ENCODE data around the gene GLMP.
A peak's percentile ranks its signal among the peaks of the same experiment; 100 is the strongest.
"Not testable (repeated sequence)": the region's sequence is repeated elsewhere in the genome, so short reads cannot be mapped to it uniquely, and the experiment has no call there.

GLMP gene, protein sequence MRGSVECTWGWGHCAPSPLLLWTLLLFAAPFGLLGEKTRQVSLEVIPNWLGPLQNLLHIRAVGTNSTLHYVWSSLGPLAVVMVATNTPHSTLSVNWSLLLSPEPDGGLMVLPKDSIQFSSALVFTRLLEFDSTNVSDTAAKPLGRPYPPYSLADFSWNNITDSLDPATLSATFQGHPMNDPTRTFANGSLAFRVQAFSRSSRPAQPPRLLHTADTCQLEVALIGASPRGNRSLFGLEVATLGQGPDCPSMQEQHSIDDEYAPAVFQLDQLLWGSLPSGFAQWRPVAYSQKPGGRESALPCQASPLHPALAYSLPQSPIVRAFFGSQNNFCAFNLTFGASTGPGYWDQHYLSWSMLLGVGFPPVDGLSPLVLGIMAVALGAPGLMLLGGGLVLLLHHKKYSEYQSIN

DNA sequence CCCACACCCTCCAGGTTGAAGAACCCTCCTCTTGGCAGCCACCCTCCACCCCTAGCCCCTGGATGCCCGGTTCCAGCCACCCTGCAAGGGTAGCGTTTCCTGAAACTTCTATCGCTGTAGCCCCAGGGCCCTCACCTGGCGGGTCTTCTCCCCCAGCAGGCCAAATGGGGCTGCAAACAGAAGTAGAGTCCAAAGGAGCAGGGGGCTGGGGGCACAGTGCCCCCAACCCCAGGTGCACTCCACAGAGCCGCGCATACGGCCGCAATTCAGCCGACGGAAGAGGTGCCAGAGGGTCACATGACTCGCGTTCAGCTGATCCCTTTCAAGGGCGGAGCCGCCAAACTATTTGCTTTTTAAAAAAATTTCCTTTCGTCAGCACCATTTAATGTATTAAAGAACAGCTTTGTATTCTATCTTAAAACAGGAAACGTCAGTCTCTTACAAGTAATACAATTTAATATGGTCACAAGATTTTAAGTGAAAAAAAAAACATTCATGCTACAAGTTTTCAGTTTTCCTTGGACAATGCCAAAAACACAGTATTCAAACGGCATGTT lies at the start of gene GLMP:
TSS of gene GLMP (minus strand) at position 289 of the 557 bp plus-strand sequence. CDS start at position 255, 34 bp downstream.
- DNase-seq (ENCODE audit: low read depth) = peak; percentile 21

DNA sequence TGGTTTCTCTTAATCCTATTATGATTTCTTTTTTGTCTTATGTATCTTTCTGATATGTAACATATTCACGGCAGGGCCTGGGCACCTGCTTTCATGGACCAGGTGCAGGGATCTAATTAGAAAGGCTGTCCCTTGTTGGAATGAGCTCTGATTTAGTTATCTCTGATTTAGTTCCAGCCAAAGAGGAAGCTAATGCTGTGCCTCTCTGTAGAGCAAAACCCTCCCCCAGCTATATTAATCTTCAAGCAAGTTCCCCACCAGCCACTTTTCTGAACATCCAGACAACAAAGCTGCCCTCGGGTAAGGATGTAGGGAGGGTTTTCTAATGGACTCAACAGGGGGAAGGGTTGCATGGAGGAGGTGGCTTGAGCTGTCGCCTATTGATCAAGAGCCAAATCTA lies 48.9 kb upstream of the GLMP start:
- DNase-seq (ENCODE audit: low read depth) = no peak

GRCh38 chr1:156342166-156342955 lies 46.9 kb upstream of the GLMP start:
- no peak for DNase-seq (ENCODE audit: low read depth)

DNA sequence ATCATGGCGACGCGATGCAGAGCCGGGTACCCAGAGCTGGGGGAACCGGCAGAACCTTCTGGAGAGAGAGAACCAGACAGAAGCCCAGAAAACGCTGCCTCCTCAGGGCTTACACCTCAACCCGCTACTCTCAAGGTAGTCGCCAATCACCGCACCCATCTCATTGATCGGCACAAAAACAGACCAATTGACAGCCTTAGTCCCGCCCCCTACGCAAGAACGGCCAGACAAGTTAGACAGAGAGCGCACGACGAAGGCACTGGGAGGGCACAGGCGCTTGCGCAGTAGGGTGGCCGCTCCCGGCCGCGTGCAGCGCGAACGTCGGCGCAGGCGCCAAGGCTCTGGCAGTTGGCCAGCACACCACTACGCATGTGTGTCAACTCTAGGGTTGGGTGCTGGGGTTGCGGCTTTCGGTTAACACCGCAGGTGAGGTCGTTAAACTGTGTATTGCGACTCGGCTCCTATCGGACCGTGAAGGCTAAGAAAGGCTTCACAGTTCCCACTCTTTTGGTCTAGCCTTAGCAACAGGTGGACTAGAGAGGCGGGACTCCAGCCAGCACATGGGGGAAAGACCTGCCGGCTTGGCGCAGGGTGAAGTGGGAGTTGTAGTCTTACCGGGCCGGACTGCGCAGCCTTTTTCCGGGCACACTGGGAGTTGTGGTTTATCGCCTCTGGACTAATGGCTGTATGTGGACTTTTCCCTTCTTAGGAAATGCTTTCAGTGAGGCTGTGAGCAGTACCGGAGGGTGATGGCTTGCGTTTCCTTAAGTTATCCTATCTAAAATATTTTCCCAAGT lies 42.9 kb upstream of the GLMP start, which contains the start of the genes CCT3 and TSACC:
TSS of gene CCT3 (minus strand) at position 113 of the 797 bp plus-strand sequence. CDS start at position 5, 108 bp downstream.
TSS of gene TSACC (plus strand) at position 347 of the 797 bp plus-strand sequence. CDS start 1,232 bp downstream, outside the sequence.
- DNase-seq (ENCODE audit: low read depth) = peak; percentile 99

- DNase-seq (ENCODE audit: low read depth) = no peak
Measured at GRCh38 chr1:156337888-156338179, 42.4 kb upstream of the GLMP start.

- no peak for DNase-seq (ENCODE audit: low read depth)
Measured at GRCh38 chr1:156337052-156337887, 41.8 kb upstream of the GLMP start.

- no peak for DNase-seq (ENCODE audit: low read depth)
Measured at GRCh38 chr1:156336242-156336641, 40.8 kb upstream of the GLMP start.

DNA sequence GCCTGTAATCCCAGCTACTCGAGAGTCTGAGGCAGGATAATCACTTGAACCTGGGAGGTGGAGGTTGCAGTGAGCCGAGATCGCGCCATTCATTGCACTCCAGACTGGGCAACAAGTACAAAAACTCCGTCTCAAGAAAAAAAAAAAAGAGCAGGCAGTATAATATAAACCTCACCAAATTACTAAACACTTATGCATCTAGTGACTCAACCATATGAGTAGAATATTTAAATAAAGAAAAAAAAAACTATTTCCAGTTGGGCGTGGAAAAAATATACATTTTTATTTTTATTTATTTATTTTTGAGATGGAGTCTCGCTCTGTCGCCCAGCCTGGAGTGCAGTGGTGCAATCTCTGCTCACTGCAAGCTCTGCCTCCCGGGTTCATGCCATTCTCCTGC lies 27.7 kb upstream of the GLMP start:
- not testable (repeated sequence) for DNase-seq (ENCODE audit: low read depth)

- no peak for DNase-seq (ENCODE audit: low read depth)
Measured at GRCh38 chr1:156320560-156320959, 25.1 kb upstream of the GLMP start.

DNA sequence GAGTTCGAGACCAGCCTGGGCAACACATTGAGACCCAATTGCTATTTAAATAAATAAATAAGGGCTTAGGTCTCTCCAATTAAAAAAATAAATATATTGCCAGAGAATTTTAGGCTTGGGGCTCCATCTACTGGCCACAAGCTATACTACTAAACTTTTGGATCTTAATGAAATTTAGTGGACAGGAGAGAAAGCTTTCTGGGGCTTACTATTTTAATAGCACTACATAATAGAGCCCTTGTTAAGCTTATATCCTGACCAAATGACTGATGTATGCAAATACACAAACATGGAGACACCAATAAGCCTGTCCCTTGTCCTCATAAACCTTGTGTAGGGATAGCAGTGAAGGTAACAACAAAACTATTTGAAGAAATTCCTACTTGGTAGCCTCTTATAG lies 24.2 kb upstream of the GLMP start:
- DNase-seq (ENCODE audit: low read depth) = no peak

DNA sequence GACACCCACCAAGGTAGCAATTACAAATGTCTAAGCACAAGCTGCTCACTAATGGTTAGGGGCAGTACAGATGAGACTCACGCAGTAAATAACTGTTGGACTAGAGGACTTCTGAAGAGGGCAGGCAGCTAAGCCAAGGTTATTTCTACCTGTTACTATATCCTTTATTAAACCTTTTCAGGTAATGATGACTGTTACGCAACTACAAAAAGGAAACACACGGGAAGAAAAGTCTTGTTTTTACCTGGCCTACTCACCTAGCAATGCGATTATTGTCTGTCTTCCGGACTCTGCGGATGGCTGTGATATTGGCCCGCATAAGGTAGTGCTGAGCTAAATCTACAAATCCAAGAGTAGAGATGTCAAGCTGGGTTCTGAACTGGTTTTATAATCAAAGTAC lies 21.4 kb upstream of the GLMP start:
- no peak for DNase-seq (ENCODE audit: low read depth)

GRCh38 chr1:156310962-156311361 lies 15.5 kb upstream of the GLMP start:
- no peak for DNase-seq (ENCODE audit: low read depth)

DNA sequence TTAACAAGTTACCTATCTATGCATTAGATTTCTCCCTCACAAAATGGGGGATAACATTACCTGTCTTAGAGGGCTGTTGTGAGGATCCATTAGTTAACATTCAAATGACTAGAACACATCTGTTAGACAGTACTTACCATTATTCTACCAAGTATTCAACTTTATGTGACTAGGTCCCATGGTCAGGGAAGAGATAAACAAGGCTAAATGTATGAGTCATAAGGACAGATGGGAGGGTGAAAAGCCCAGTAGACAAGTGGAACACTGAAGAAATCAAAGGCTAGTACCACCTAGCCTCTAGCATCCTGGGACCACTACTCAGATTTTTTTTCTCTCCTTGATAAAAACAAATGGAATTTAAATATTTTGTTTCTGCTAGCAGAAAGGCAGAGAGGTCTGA lies 12.6 kb upstream of the GLMP start:
- DNase-seq (ENCODE audit: low read depth) = no peak

DNA sequence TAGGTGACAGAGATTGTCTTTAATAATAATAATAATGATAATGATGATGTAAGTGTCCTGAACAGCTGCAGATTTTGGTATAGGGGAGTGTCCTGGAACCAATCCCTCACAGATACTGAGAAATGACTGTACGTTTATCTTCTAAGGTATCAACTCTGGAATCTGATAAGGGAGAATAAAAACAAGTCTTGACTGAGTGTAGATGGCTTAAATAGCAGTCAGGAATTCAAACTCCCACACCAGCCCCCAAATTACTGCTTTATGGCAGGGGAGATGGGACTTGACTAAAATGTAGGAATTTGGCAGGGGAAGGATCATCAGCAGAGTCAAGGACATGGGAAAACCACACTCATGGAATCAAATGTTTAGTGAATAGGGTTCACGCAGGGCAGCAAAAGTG lies 9.7 kb upstream of the GLMP start:
- no peak for DNase-seq (ENCODE audit: low read depth)

DNA sequence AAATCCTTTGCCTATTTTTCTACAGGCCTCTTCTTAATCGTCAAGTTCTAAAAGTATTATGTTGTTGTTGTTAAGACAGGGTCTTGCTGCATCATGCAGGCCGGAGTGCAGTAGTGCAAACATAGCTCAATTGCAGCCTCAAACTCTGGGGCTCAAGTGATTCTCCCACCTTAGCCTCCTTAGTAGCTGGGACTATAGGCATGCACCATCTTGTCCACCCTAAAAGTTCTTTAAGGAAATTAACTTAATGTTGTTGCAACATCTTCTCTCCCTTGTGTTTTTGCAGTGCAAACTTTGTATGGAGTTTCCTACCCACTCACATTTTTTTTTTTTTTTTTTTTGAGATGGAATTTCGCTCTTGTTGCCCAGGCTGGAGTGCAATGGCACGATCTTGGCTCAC lies 7.8 kb upstream of the GLMP start:
- no peak for DNase-seq (ENCODE audit: low read depth)

GRCh38 chr1:156298852-156299357 lies 3.4 kb upstream of the GLMP start, which contains the start of gene VHLL:
TSS of gene VHLL (minus strand) at chr1:156299307. CDS start at chr1:156299189, 118 bp downstream.
- no peak for DNase-seq (ENCODE audit: low read depth)

DNA sequence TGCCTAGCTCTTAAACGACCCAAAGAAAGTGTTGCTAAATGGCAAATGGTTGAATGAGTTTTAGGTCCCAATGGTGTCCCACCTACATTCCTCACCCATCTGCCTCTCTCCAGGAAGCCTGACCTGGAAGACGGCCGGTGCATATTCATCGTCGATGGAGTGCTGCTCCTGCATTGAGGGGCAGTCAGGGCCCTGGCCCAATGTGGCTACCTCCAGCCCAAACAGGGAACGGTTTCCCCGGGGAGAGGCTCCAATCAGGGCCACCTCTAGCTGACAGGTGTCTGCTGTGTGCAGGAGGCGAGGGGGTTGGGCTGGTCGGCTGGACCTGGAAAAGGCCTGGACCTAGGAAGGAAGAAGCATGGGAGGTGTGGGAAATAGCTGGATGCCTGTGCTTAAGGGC lies 1.6 kb downstream of the GLMP start:
- DNase-seq (ENCODE audit: low read depth) = no peak

GRCh38 chr1:156293098-156293434 lies 2.4 kb downstream of the GLMP start:
- DNase-seq (ENCODE audit: low read depth) = no peak

DNA sequence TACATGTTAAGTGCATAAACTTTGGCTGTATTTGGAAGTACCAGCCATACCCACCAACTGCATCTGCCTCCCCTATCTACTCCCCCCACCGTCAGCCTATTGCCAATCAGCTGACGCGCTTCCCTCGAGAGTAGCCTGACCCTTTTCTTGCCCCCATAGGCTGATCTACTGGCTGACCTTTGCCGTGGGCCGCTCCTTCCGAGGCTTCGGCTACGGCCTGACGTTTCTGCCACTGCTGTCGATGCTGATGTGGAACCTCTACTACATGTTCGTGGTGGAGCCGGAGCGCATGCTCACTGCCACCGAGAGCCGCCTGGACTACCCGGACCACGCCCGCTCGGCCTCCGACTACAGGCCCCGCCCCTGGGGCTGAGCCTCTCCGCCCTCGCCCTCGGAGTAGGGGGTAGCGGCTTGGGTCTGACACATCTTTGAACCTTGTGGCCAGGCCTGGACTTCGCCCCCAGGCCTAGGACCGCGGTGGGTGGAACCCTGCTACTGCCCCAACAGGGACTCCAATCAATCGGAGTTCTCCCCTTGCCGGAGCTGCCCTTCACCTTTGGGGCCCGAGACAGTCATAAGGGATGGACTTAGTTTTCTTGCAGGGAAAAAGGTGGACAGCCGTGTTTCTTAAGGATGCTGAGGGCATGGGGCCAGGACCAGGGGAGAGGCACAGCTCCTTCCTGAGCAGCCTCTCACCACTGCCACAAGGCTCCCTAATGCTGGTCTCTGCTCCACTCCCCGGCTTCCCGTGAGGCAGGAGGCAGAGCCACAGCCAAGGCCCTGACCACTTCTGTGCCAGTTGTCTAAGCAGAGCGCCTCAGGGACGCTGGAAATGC lies 4.0 kb downstream of the GLMP start:
- DNase-seq (ENCODE audit: low read depth) = peak; percentile 8

GRCh38 chr1:156289857-156290256 lies 5.6 kb downstream of the GLMP start:
- no peak for DNase-seq (ENCODE audit: low read depth)
